ENCODE data around the gene SLC25A22. TPM values are rescaled to one million over a fixed set of nuclear protein-coding genes. Genes with fewer than 3 reads are reported as not detected.
A peak's percentile ranks its signal among the peaks of the same experiment; 100 is the strongest.

The SLC25A22 gene
- total RNA-seq, 1 experiment from 2014 or later = 38.1 TPM

GRCh38 chr11:819129-819931, 21.2 kb upstream of the SLC25A22 start:
- peaks cover 6% of the 10 kb centered on the region for H3K4me1 ChIP-seq (ENCODE audit: insufficient read depth, low read length, poor library complexity, severe bottlenecking)
- H3K9me3 ChIP-seq (ENCODE audit: low read depth, low read length, poor library complexity, severe bottlenecking) = no peaks in the 10 kb centered on the region
- intact Hi-C loops (cut with micrococcal nuclease; ENCODE audit: unreplicated experiment) = no loop called here
- peak; percentile 93 for DNase-seq (ENCODE audit: low spot score)
- H3K27ac ChIP-seq (ENCODE audit: low read depth, low read length, poor library complexity, severe bottlenecking) = peak overlapping the region; percentile 87
- POLR2A ChIA-PET (ENCODE audit: low non-redundant PET) = interaction anchor here (0.6 to 1.0 kb wide), 4 partner anchors 10 to 464 kb away, joined by 3 to 8 read pairs (median 3); partner anchors contain the start of gene RPLP2
- no TSS peak for BruUV-seq (replicated peaks)
- TF ChIP-seq CTCF (conservative IDR thresholded peaks at IDR 0.05; ENCODE audit: low read depth, low read length) (no peak), EZH2 (IDR thresholded peaks at IDR 0.05; ENCODE audit: borderline replicate concordance, low read depth, low read length, poor library complexity, severe bottlenecking) (no peak)
- CTCF ChIA-PET = no interaction called here
- H3K4me3 ChIP-seq (ENCODE audit: low read depth, low read length, poor library complexity, severe bottlenecking) = peak overlapping the region; percentile 82
- no peaks in the 10 kb centered on the region for H3K27me3 ChIP-seq (replicated peaks; ENCODE audit: insufficient read depth, low read depth, low read length, poor library complexity)
- no peaks in the 10 kb centered on the region for H3K36me3 ChIP-seq (ENCODE audit: insufficient read depth, low read length, poor library complexity, severe bottlenecking)

- peaks cover 4% of the 10 kb centered on the region for H3K36me3 ChIP-seq (ENCODE audit: insufficient read depth, low read length, poor library complexity, severe bottlenecking)
- peak within 1 kb of the TSS; percentile 82 for H3K4me3 ChIP-seq (ENCODE audit: low read depth, low read length, poor library complexity, severe bottlenecking)
- H3K27ac ChIP-seq (ENCODE audit: low read depth, low read length, poor library complexity, severe bottlenecking) = peak within 1 kb of the TSS; percentile 87
- TF ChIP-seq CTCF (conservative IDR thresholded peaks at IDR 0.05; ENCODE audit: low read depth, low read length) (no peak), EZH2 (IDR thresholded peaks at IDR 0.05; ENCODE audit: borderline replicate concordance, low read depth, low read length, poor library complexity, severe bottlenecking) (no peak)
- DNase-seq (ENCODE audit: low spot score) = no peak
- no peaks in the 10 kb centered on the region for H3K27me3 ChIP-seq (replicated peaks; ENCODE audit: insufficient read depth, low read depth, low read length, poor library complexity)
- POLR2A ChIA-PET (ENCODE audit: low non-redundant PET) = interaction anchor here (0.6 to 1.0 kb wide), 2 partner anchors 9 to 112 kb away, joined by 3 to 8 read pairs; partner anchors contain the start of gene RPLP2
- no TSS peak for BruUV-seq (replicated peaks)
- H3K9me3 ChIP-seq (ENCODE audit: low read depth, low read length, poor library complexity, severe bottlenecking) = no peaks in the 10 kb centered on the region
- H3K4me1 ChIP-seq (ENCODE audit: insufficient read depth, low read length, poor library complexity, severe bottlenecking) = peaks cover 6% of the 10 kb centered on the region
- CTCF ChIA-PET = no interaction called here
- intact Hi-C loops (cut with micrococcal nuclease; ENCODE audit: unreplicated experiment) = no loop called here
Measured at GRCh38 chr11:818396-819128, 20.5 kb upstream of the SLC25A22 start, which contains the start of gene PNPLA2. TSS of gene PNPLA2 (plus strand) at chr11:818914. CDS start at chr11:819719, 805 bp downstream.

GRCh38 chr11:816433-816779, 18.3 kb upstream of the SLC25A22 start:
- intact Hi-C loops (cut with micrococcal nuclease; ENCODE audit: unreplicated experiment) = no loop called here
- CTCF ChIA-PET = no interaction called here

More at GRCh38 chr11:816433-816779, 18.3 kb upstream of the SLC25A22 start:
- Histone ChIP-seq H3K4me3 (ENCODE audit: low read depth, low read length, poor library complexity, severe bottlenecking) (no peak overlapping the region), H3K4me1 (ENCODE audit: insufficient read depth, low read length, poor library complexity, severe bottlenecking) (peaks cover 11% of the 10 kb centered on the region), H3K36me3 (ENCODE audit: insufficient read depth, low read length, poor library complexity, severe bottlenecking) (peaks cover 24% of the 10 kb centered on the region), H3K27ac (ENCODE audit: low read depth, low read length, poor library complexity, severe bottlenecking) (no peak overlapping the region), H3K9me3 (ENCODE audit: low read depth, low read length, poor library complexity, severe bottlenecking) (no peaks in the 10 kb centered on the region), H3K27me3 (replicated peaks; ENCODE audit: insufficient read depth, low read depth, low read length, poor library complexity) (no peaks in the 10 kb centered on the region)
- POLR2A ChIA-PET (ENCODE audit: low non-redundant PET) = interaction anchor here (0.6 kb wide), 1 partner anchor 59 kb away, joined by 3 read pairs; no protein-coding TSS in a partner anchor
- no TSS peak for BruUV-seq (replicated peaks)
- TF ChIP-seq CTCF (conservative IDR thresholded peaks at IDR 0.05; ENCODE audit: low read depth, low read length) (no peak), EZH2 (IDR thresholded peaks at IDR 0.05; ENCODE audit: borderline replicate concordance, low read depth, low read length, poor library complexity, severe bottlenecking) (no peak)
- DNase-seq (ENCODE audit: low spot score) = no peak

Measured in A673 (cell line).